GM12878 (cell line): Measurements from ENCODE around the gene POLK. TPM values are rescaled to one million over a fixed set of nuclear protein-coding genes. Genes with fewer than 3 reads are reported as not detected.

Experiments used
- ATAC-seq: fragments of 200-7000 bp; cut with Tn5 transposase; 3 replicates; pipeline ENCODE4 v1.9.1; 2020; ENCODE audit warnings: mild to moderate bottlenecking, moderate library complexity
- BruUV-seq: library from RNA; stranded (reverse); fragments of 400-500 nt; replicated peaks from 2 replicates; lab custom pipeline; 2021; lab: Mats Ljungman, UMichigan
- CTCF ChIA-PET: fragments of 300-600 bp; sonication (Branson Sonifier 250); formaldehyde crosslinking; extraction: SDS; loops from one replicate; lab custom pipeline; 2021; ENCODE audit warnings: inconsistent platforms; lab: Yijun Ruan, JAX
- POLR2A ChIA-PET: fragments of 350-600 bp; formaldehyde crosslinking; extraction: SDS; loops from one replicate; lab custom pipeline; 2021; ENCODE audit warnings: inconsistent platforms; lab: Charles Lee
- RAD21 ChIA-PET: fragments of 300-600 bp; sonication (Branson Sonifier 250); formaldehyde crosslinking; loops from one replicate; lab custom pipeline; 2023; ENCODE audit warnings: antibody characterized with exemption; ENCODE audit not compliant: unreplicated experiment; lab: Charles Lee
- SMC1A ChIA-PET: fragments of 300-600 bp; sonication (Branson Sonifier 250); formaldehyde crosslinking; loops from one replicate; lab custom pipeline; 2023; ENCODE audit not compliant: unreplicated experiment, uncharacterized antibody; lab: Charles Lee
- DNase-seq: peaks from one replicate; pipeline ENCODE4 v3.0.0-alpha.2; 2011; ENCODE audit warnings: low read depth, low spot score
- FAIRE-seq: peaks from 3 replicates; lab custom pipeline; 2011; peaks lifted over from hg19 to GRCh38; lab: Jason Lieb, UNC
- H2AFZ ChIP-seq: 2 replicates; pipeline ENCODE4 v1.6.0; 2011; ENCODE audit warnings: low read depth, low read length, control low read depth; ENCODE audit not compliant: control insufficient read depth
- H3K27ac ChIP-seq: 2 replicates; pipeline ENCODE4 v1.5.1; 2011; ENCODE audit warnings: control low read depth; ENCODE audit not compliant: control insufficient read depth, insufficient read depth
- H3K27me3 ChIP-seq, 2 experiments: replicated peaks in 1 of 2; 2 replicates each; pipeline versions ENCODE4 v1.6.0 to v1.6.1; 2011; ENCODE audit warnings: low read length in 1 of 2; ENCODE audit not compliant: control insufficient read depth in 2 of 2, insufficient read depth in 2 of 2
- H3K36me3 ChIP-seq, 2 experiments: 2 replicates each; pipeline ENCODE4 v1.5.1; 2011; ENCODE audit warnings: low read length in 1 of 2; ENCODE audit not compliant: control insufficient read depth in 2 of 2, insufficient read depth in 2 of 2
- H3K4me1 ChIP-seq: 2 replicates; pipeline ENCODE4 v1.6.1; 2011; ENCODE audit warnings: mild to moderate bottlenecking, low read length, moderate library complexity, mixed read lengths; ENCODE audit not compliant: control insufficient read depth, insufficient read depth
- H3K4me2 ChIP-seq: 2 replicates; pipeline ENCODE4 v1.6.0; 2011; ENCODE audit warnings: control low read depth; ENCODE audit not compliant: control insufficient read depth, insufficient read depth
- H3K4me3 ChIP-seq: fragments of 200-600 bp; sonication (generic); 2 replicates; pipeline ENCODE4 v1.5.1; 2016
- H3K79me2 ChIP-seq: 2 replicates; pipeline ENCODE4 v1.6.0; 2011; ENCODE audit warnings: low read length; ENCODE audit not compliant: control insufficient read depth, insufficient read depth
- H3K9ac ChIP-seq: 2 replicates; pipeline ENCODE4 v1.8.0; 2011; ENCODE audit warnings: low read length, control low read depth, mixed read lengths; ENCODE audit not compliant: control insufficient read depth, insufficient read depth
- H3K9me3 ChIP-seq: replicated peaks from 3 replicates; pipeline ENCODE4 v1.5.1; 2011; ENCODE audit warnings: mild to moderate bottlenecking, low read length; ENCODE audit not compliant: control insufficient read depth, insufficient read depth
- H4K20me1 ChIP-seq: 2 replicates; pipeline ENCODE4 v1.6.0; 2011; ENCODE audit not compliant: control insufficient read depth, insufficient read depth
- CBFB ChIP-seq: IDR thresholded peaks from 2 replicates; pipeline ENCODE4 v1.6.1; 2016; ENCODE audit warnings: antibody characterized with exemption, low read depth
- EZH2 ChIP-seq: IDR thresholded peaks from 2 replicates; pipeline ENCODE4 v1.6.1; 2012; ENCODE audit warnings: low read depth, mild to moderate bottlenecking, control low read depth, inconsistent platforms, low read length, borderline replicate concordance; ENCODE audit not compliant: control insufficient read depth
- HDAC2 ChIP-seq: fragments of 200-600 bp; sonication (generic); IDR thresholded peaks from 2 replicates; pipeline ENCODE4 v1.6.1; 2017
- IRF5 ChIP-seq: fragments of 450-650 bp; IDR thresholded peaks from 2 replicates; pipeline ENCODE4 v1.6.1; 2017; ENCODE audit warnings: borderline replicate concordance
- JUNB ChIP-seq: IDR thresholded peaks from 2 replicates; pipeline ENCODE4 v1.6.1; 2016; ENCODE audit warnings: antibody characterized with exemption, mild to moderate bottlenecking
- KDM1A ChIP-seq: fragments of 200-600 bp; sonication (generic); IDR thresholded peaks from 2 replicates; pipeline ENCODE4 v1.6.1; 2016; ENCODE audit warnings: borderline replicate concordance
- NFIC ChIP-seq: IDR thresholded peaks from 2 replicates; pipeline ENCODE4 v1.6.1; 2012; ENCODE audit warnings: low read depth, mild to moderate bottlenecking, inconsistent platforms, low read length, moderate library complexity
- NR2F1 ChIP-seq: fragments of 450-650 bp; conservative IDR thresholded peaks from 2 replicates; pipeline ENCODE4 v1.6.1; 2017; ENCODE audit warnings: mild to moderate bottlenecking
- POLR2A ChIP-seq: IDR thresholded peaks from 2 replicates; pipeline ENCODE4 v1.6.1; 2011; ENCODE audit warnings: low read depth, mild to moderate bottlenecking, low read length
- RB1 ChIP-seq: fragments of 450-650 bp; formaldehyde crosslinking; IDR thresholded peaks from 2 replicates; pipeline ENCODE4 v1.6.1; 2017; ENCODE audit warnings: mild to moderate bottlenecking, borderline replicate concordance
- RBBP5 ChIP-seq: fragments of 200-600 bp; sonication (generic); conservative IDR thresholded peaks from 2 replicates; pipeline ENCODE4 v1.6.1; 2016
- RUNX3 ChIP-seq: IDR thresholded peaks from 2 replicates; pipeline ENCODE4 v1.6.1; 2012; ENCODE audit warnings: low read length, inconsistent platforms
- SMAD1 ChIP-seq: fragments of 450-650 bp; IDR thresholded peaks from 2 replicates; pipeline ENCODE4 v1.6.1; 2018; ENCODE audit warnings: mild to moderate bottlenecking, low read depth; ENCODE audit not compliant: partially characterized antibody
- ZBTB33 ChIP-seq: fragments of 450-650 bp; IDR thresholded peaks from 2 replicates; pipeline ENCODE4 v1.6.1; 2017; ENCODE audit warnings: mild to moderate bottlenecking
- ZNF384 ChIP-seq: IDR thresholded peaks from 2 replicates; pipeline ENCODE4 v1.6.1; 2012; ENCODE audit warnings: low read depth, mild to moderate bottlenecking, low read length, improper control_type of control experiment, borderline replicate concordance
- ZSCAN29 ChIP-seq: fragments of 450-650 bp; IDR thresholded peaks from 2 replicates; pipeline ENCODE4 v1.6.1; 2017; ENCODE audit warnings: mild to moderate bottlenecking, moderate library complexity
- WGBS: methylation state at CpG from one replicate; pipeline ENCODE4 v1.1.6; 2016; ENCODE audit warnings: low lambda C conversion rate; ENCODE audit not compliant: insufficient replicate concordance, insufficient coverage; ENCODE audit errors: missing lambda C conversion rate; 5-methylcytosine and 5-hydroxymethylcytosine counted together
- in situ Hi-C: fragments of 300-500 bp; cut with MboI; formaldehyde crosslinking; loops from 9 replicates; pipeline ENCODE4 v1.14.3; 2018; ENCODE audit warnings: mixed read lengths
- intact Hi-C: fragments of 100-400 bp; cut with micrococcal nuclease; formaldehyde crosslinking; loops from one replicate; pipeline ENCODE4 v1.14.2; 2022; ENCODE audit not compliant: unreplicated experiment
- polyA plus RNA-seq, 11 experiments: library from polyadenylated mRNA; depleted of rRNA in 4 of 11; unstranded in 6 of 11; stranded (reverse) in 5 of 11; fragments of >200 nt; fragmentation: Nextera tagmentation in 4 of 11; fragmentation: Illumina TruSeq in 1 of 11; extraction: Ambion mirVana in 4 of 11; extraction: Trizol in 1 of 11; gene quantifications; 1 replicate in 1 of 11; 2 replicates in 10 of 11; pipeline versions ENCODE4 v1.2.1 to v1.2.3, GENCODE V29; 2011 to 2016; ENCODE audit warnings: inconsistent platforms in 2 of 11, missing spikeins in 2 of 11, low read depth in 1 of 11
- total RNA-seq, 4 experiments: library from RNA; depleted of rRNA in 3 of 4; stranded (reverse); fragments of >200 nt in 3 of 4; fragmentation: Illumina TruSeq in 1 of 4; extraction: Trizol in 1 of 4; gene quantifications; 2 replicates each; pipeline versions ENCODE4 v1.2.1 to v1.2.3, GENCODE V29; 2013 to 2021

The POLK gene
- total and polyA plus RNA-seq, 10 of the 15 experiments (the other 5 are each of a cell fraction or from before 2014, with no cell fraction given), result 10.4 to 47.6 (median 29.0) TPM

GRCh38 chr5:75526070-75526469, 14.4 kb downstream of the POLK start:
- intact Hi-C loops, result no loop called here
- peak overlapping the region; percentile 40; the same call in 1 of the 2 replicates for H3K27ac ChIP-seq
- no peaks in the 10 kb centered on the region for H4K20me1 ChIP-seq
- BruUV-seq, result no TSS peak
- POLR2A ChIA-PET, result interaction anchor here (1.0 to 1.3 kb wide), 2 partner anchors 14 to 50 kb away, joined by 3 to 4 read pairs; no protein-coding TSS in a partner anchor
- SMC1A ChIA-PET, result interaction anchor here (0.6 to 3.1 kb wide), 12 partner anchors 9 to 53 kb away, joined by 3 to 26 read pairs (median 4); partner anchors contain the start of genes CERT1 and POLK
- DNase-seq, result no peak
- no peaks in the 10 kb centered on the region for H3K27me3 ChIP-seq
- H3K9ac ChIP-seq, result no peak overlapping the region
- ATAC-seq, result peak; percentile 15
- no peak for FAIRE-seq
- H3K9me3 ChIP-seq, result peaks cover 12% of the 10 kb centered on the region
- TF ChIP-seq ZBTB33 (no peak), EZH2 (no peak), JUNB (peak; percentile 63), KDM1A (no peak), ZNF384 (peak; percentile 67; the same call in 1 of the 2 replicates), RUNX3 (peak; percentile 32; the same call in 1 of the 2 replicates), ZSCAN29 (no peak), HDAC2 (no peak), CBFB (no peak), NR2F1 (no peak), NFIC (0 out of 2 replicates have a peak, but pooled peaks have one; percentile 30), IRF5 (no peak), RB1 (no peak), SMAD1 (no peak), RBBP5 (no peak), POLR2A (no peak)
- TF ChIP-seq, all 136 proteins: peak for 4
- Histone ChIP-seq H3K79me2 (peaks cover 79% of the 10 kb centered on the region), H3K4me1 (peaks cover 34% of the 10 kb centered on the region), H3K36me3 (peaks cover 0 to 2% of the 10 kb centered on the region in 2 experiments; a peak in 2 of 4 replicates), H3K4me3 (no peak overlapping the region), H2AFZ (no peak overlapping the region), H3K4me2 (peak overlapping the region; percentile 38; the same call in 1 of the 2 replicates)
- RAD21 ChIA-PET, result interaction anchor here (1.2 to 1.9 kb wide), 4 partner anchors 10 to 50 kb away, joined by 3 to 15 read pairs (median 5); no protein-coding TSS in a partner anchor
- CTCF ChIA-PET, result interaction anchor here (0.6 to 1.4 kb wide), 3 partner anchors 9 to 160 kb away, joined by 3 to 6 read pairs (median 5); no protein-coding TSS in a partner anchor
- WGBS, result 0% methylated on average over 2 of the region's 2 CpGs
- in situ Hi-C loops, result no loop called here
